HEK293T (cell line): ENCODE measurements around the gene SNTA1.

Experiments used
- BHLHE40 ChIP-seq: fragments of 450-650 bp; IDR thresholded peaks from 2 replicates; pipeline ENCODE4 v1.6.1; 2016; ENCODE audit warnings: mild to moderate bottlenecking, moderate library complexity, borderline replicate concordance
- ELF4 ChIP-seq: fragments of 450-650 bp; IDR thresholded peaks from 2 replicates; pipeline ENCODE4 v1.6.1; 2017; ENCODE audit warnings: antibody characterized with exemption
- FOXA1 ChIP-seq: fragments of 450-650 bp; IDR thresholded peaks from 2 replicates; pipeline ENCODE4 v1.6.1; 2016; ENCODE audit warnings: mild to moderate bottlenecking
- FOXK2 ChIP-seq: fragments of 450-650 bp; IDR thresholded peaks from 2 replicates; pipeline ENCODE4 v1.6.1; 2016; ENCODE audit warnings: mild to moderate bottlenecking
- FOXM1 ChIP-seq: fragments of 450-650 bp; IDR thresholded peaks from 2 replicates; pipeline ENCODE4 v1.6.1; 2017; ENCODE audit warnings: mild to moderate bottlenecking, borderline replicate concordance
- HDGF ChIP-seq: fragments of 450-650 bp; IDR thresholded peaks from 2 replicates; pipeline ENCODE4 v1.6.1; 2017; ENCODE audit warnings: antibody characterized with exemption, borderline replicate concordance
- L3MBTL2 ChIP-seq: fragments of 450-650 bp; conservative IDR thresholded peaks from 2 replicates; pipeline ENCODE4 v1.6.1; 2016; ENCODE audit warnings: mild to moderate bottlenecking
- SP1 ChIP-seq: fragments of 450-650 bp; IDR thresholded peaks from 2 replicates; pipeline ENCODE4 v1.6.1; 2017
- SUZ12 ChIP-seq: fragments of 450-650 bp; IDR thresholded peaks from 2 replicates; pipeline ENCODE4 v1.6.1; 2016; ENCODE audit warnings: mild to moderate bottlenecking
- TARDBP ChIP-seq: fragments of 450-650 bp; IDR thresholded peaks from 2 replicates; pipeline ENCODE4 v1.6.1; 2016
- ZNF384 ChIP-seq: fragments of 450-650 bp; IDR thresholded peaks from 2 replicates; pipeline ENCODE4 v1.6.1; 2016

GRCh38 chr20:33412484-33412838 is 31.1 kb downstream of the SNTA1 start:
- no peak for TF ChIP-seq ELF4
- no peak for TF ChIP-seq FOXK2
- TF ChIP-seq SUZ12 = no peak
- no peak for TF ChIP-seq FOXA1
- TF ChIP-seq L3MBTL2 = no peak
- TF ChIP-seq FOXM1 = no peak
- no peak for TF ChIP-seq HDGF
- no peak for TF ChIP-seq BHLHE40
- TF ChIP-seq TARDBP = no peak
- no peak for TF ChIP-seq SP1
- TF ChIP-seq ZNF384 = no peak
